ENCODE results near the gene ARID5B.

Gene ARID5B

GRCh38 chr10:62092301-62093030, 191.0 kb downstream of the ARID5B start:
- no peak overlapping the region for H3K27ac ChIP-seq (ENCODE audit: insufficient read depth, low read depth, low read length, poor library complexity, severe bottlenecking)
- no peaks in the 10 kb centered on the region for H3K36me3 ChIP-seq (ENCODE audit: control insufficient read depth, insufficient read depth, low read length)
- H3K27me3 ChIP-seq (ENCODE audit: control insufficient read depth, insufficient read depth, low read length, poor library complexity, severe bottlenecking), result no peaks in the 10 kb centered on the region
- no peaks in the 10 kb centered on the region for H3K9me3 ChIP-seq (ENCODE audit: control insufficient read depth, low read length)
- H3K4me1 ChIP-seq (ENCODE audit: control insufficient read depth, insufficient read depth, low read length), result no peaks in the 10 kb centered on the region
- H3K4me3 ChIP-seq (ENCODE audit: insufficient read depth, low read depth, low read length), result no peak overlapping the region
- WGBS, 2 experiments, result 94% methylated on average over 22 of the region's 22 CpGs

- Histone ChIP-seq H3K27me3 (ENCODE audit: control insufficient read depth, insufficient read depth, low read length, poor library complexity, severe bottlenecking) (no peaks in the 10 kb centered on the region), H3K27ac (ENCODE audit: insufficient read depth, low read depth, low read length, poor library complexity, severe bottlenecking) (no peak overlapping the region), H3K9me3 (ENCODE audit: control insufficient read depth, low read length) (no peaks in the 10 kb centered on the region), H3K4me3 (ENCODE audit: insufficient read depth, low read depth, low read length) (no peak overlapping the region), H3K4me1 (ENCODE audit: control insufficient read depth, insufficient read depth, low read length) (no peaks in the 10 kb centered on the region), H3K36me3 (ENCODE audit: control insufficient read depth, insufficient read depth, low read length) (no peaks in the 10 kb centered on the region)
- 90 to 92% methylated on average over 4 of the region's 4 CpGs for WGBS, 2 experiments
Measured at GRCh38 chr10:62093863-62094291, 192.4 kb downstream of the ARID5B start.

- H3K27me3 ChIP-seq (ENCODE audit: control insufficient read depth, insufficient read depth, low read length, poor library complexity, severe bottlenecking), result no peaks in the 10 kb centered on the region
- H3K36me3 ChIP-seq (ENCODE audit: control insufficient read depth, insufficient read depth, low read length), result no peaks in the 10 kb centered on the region
- H3K27ac ChIP-seq (ENCODE audit: insufficient read depth, low read depth, low read length, poor library complexity, severe bottlenecking), result no peak overlapping the region
- H3K9me3 ChIP-seq (ENCODE audit: control insufficient read depth, low read length), result no peaks in the 10 kb centered on the region
- H3K4me1 ChIP-seq (ENCODE audit: control insufficient read depth, insufficient read depth, low read length), result no peaks in the 10 kb centered on the region
- 88 to 92% methylated on average over 12 of the region's 12 CpGs for WGBS, 2 experiments
- no peak overlapping the region for H3K4me3 ChIP-seq (ENCODE audit: insufficient read depth, low read depth, low read length)
Measured at GRCh38 chr10:62095181-62096122, 194.0 kb downstream of the ARID5B start.

GRCh38 chr10:62096256-62096933, 194.9 kb downstream of the ARID5B start:
- Histone ChIP-seq H3K36me3 (ENCODE audit: control insufficient read depth, insufficient read depth, low read length) (no peaks in the 10 kb centered on the region), H3K9me3 (ENCODE audit: control insufficient read depth, low read length) (no peaks in the 10 kb centered on the region), H3K27ac (ENCODE audit: insufficient read depth, low read depth, low read length, poor library complexity, severe bottlenecking) (no peak overlapping the region), H3K4me3 (ENCODE audit: insufficient read depth, low read depth, low read length) (no peak overlapping the region), H3K27me3 (ENCODE audit: control insufficient read depth, insufficient read depth, low read length, poor library complexity, severe bottlenecking) (no peaks in the 10 kb centered on the region), H3K4me1 (ENCODE audit: control insufficient read depth, insufficient read depth, low read length) (no peaks in the 10 kb centered on the region)
- WGBS, 2 experiments, result 98 to 100% methylated on average over 3 to 4 of the region's 4 CpGs

- no peaks in the 10 kb centered on the region for H3K4me1 ChIP-seq (ENCODE audit: control insufficient read depth, insufficient read depth, low read length)
- H3K9me3 ChIP-seq (ENCODE audit: control insufficient read depth, low read length), result no peaks in the 10 kb centered on the region
- no peaks in the 10 kb centered on the region for H3K36me3 ChIP-seq (ENCODE audit: control insufficient read depth, insufficient read depth, low read length)
- H3K27me3 ChIP-seq (ENCODE audit: control insufficient read depth, insufficient read depth, low read length, poor library complexity, severe bottlenecking), result no peaks in the 10 kb centered on the region
- 87 to 89% methylated on average over 13 to 14 of the region's 14 CpGs for WGBS, 2 experiments
- no peak overlapping the region for H3K4me3 ChIP-seq (ENCODE audit: insufficient read depth, low read depth, low read length)
- no peak overlapping the region for H3K27ac ChIP-seq (ENCODE audit: insufficient read depth, low read depth, low read length, poor library complexity, severe bottlenecking)
Measured at GRCh38 chr10:62098278-62099121, 197.0 kb downstream of the ARID5B start.

GRCh38 chr10:62099299-62099698, 197.8 kb downstream of the ARID5B start:
- Histone ChIP-seq H3K4me1 (ENCODE audit: control insufficient read depth, insufficient read depth, low read length) (no peaks in the 10 kb centered on the region), H3K27me3 (ENCODE audit: control insufficient read depth, insufficient read depth, low read length, poor library complexity, severe bottlenecking) (no peaks in the 10 kb centered on the region), H3K36me3 (ENCODE audit: control insufficient read depth, insufficient read depth, low read length) (no peaks in the 10 kb centered on the region), H3K9me3 (ENCODE audit: control insufficient read depth, low read length) (no peaks in the 10 kb centered on the region), H3K4me3 (ENCODE audit: insufficient read depth, low read depth, low read length) (no peak overlapping the region), H3K27ac (ENCODE audit: insufficient read depth, low read depth, low read length, poor library complexity, severe bottlenecking) (no peak overlapping the region)
- WGBS, 2 experiments, result 95 to 97% methylated on average over 2 of the region's 3 CpGs

- no peaks in the 10 kb centered on the region for H3K27me3 ChIP-seq (ENCODE audit: control insufficient read depth, insufficient read depth, low read length, poor library complexity, severe bottlenecking)
Measured at GRCh38 chr10:62103857-62104256, 202.4 kb downstream of the ARID5B start.

GRCh38 chr10:62106929-62107519, 205.5 kb downstream of the ARID5B start:
- Histone ChIP-seq H3K4me3 (ENCODE audit: insufficient read depth, low read depth, low read length) (no peak overlapping the region), H3K4me1 (ENCODE audit: control insufficient read depth, insufficient read depth, low read length) (no peaks in the 10 kb centered on the region), H3K36me3 (ENCODE audit: control insufficient read depth, insufficient read depth, low read length) (no peaks in the 10 kb centered on the region), H3K9me3 (ENCODE audit: control insufficient read depth, low read length) (no peaks in the 10 kb centered on the region), H3K27me3 (ENCODE audit: control insufficient read depth, insufficient read depth, low read length, poor library complexity, severe bottlenecking) (no peaks in the 10 kb centered on the region), H3K27ac (ENCODE audit: insufficient read depth, low read depth, low read length, poor library complexity, severe bottlenecking) (no peak overlapping the region)

More at GRCh38 chr10:62103857-62104256, 202.4 kb downstream of the ARID5B start:
- H3K9me3 ChIP-seq (ENCODE audit: control insufficient read depth, low read length), result no peaks in the 10 kb centered on the region
- no peaks in the 10 kb centered on the region for H3K36me3 ChIP-seq (ENCODE audit: control insufficient read depth, insufficient read depth, low read length)
- no peaks in the 10 kb centered on the region for H3K4me1 ChIP-seq (ENCODE audit: control insufficient read depth, insufficient read depth, low read length)
- WGBS, 2 experiments, result 93 to 95% methylated on average over 9 of the region's 9 CpGs
- H3K4me3 ChIP-seq (ENCODE audit: insufficient read depth, low read depth, low read length), result no peak overlapping the region
- no peak overlapping the region for H3K27ac ChIP-seq (ENCODE audit: insufficient read depth, low read depth, low read length, poor library complexity, severe bottlenecking)

- Histone ChIP-seq H3K27ac (ENCODE audit: insufficient read depth, low read depth, low read length, poor library complexity, severe bottlenecking) (no peak overlapping the region), H3K36me3 (ENCODE audit: control insufficient read depth, insufficient read depth, low read length) (no peaks in the 10 kb centered on the region), H3K27me3 (ENCODE audit: control insufficient read depth, insufficient read depth, low read length, poor library complexity, severe bottlenecking) (no peaks in the 10 kb centered on the region), H3K4me1 (ENCODE audit: control insufficient read depth, insufficient read depth, low read length) (no peaks in the 10 kb centered on the region), H3K4me3 (ENCODE audit: insufficient read depth, low read depth, low read length) (no peak overlapping the region), H3K9me3 (ENCODE audit: control insufficient read depth, low read length) (no peaks in the 10 kb centered on the region)
Measured at GRCh38 chr10:62108759-62109586, 207.5 kb downstream of the ARID5B start.
